HG03159 (cell line): ENCODE results near the gene MPRIP.
"Not testable (repeated sequence)": the region's sequence is repeated elsewhere in the genome, so short reads cannot be mapped to it uniquely, and the experiment has no call there.

Experiments used
- ATAC-seq: cut with Tn5 transposase; IDR thresholded peaks from one replicate; pipeline ENCODE4 v1.9.1; 2021; ENCODE audit warnings: mild to moderate bottlenecking, moderate library complexity; ENCODE audit not compliant: unreplicated experiment

MPRIP gene

GRCh38 chr17:17180741-17181525 lies 138.7 kb downstream of the MPRIP start:
- ATAC-seq: no peak

- no peak for ATAC-seq
Measured at GRCh38 chr17:17181666-17182597, 139.7 kb downstream of the MPRIP start.

- no peak for ATAC-seq
Measured at GRCh38 chr17:17182598-17183136, 140.4 kb downstream of the MPRIP start.

- no peak for ATAC-seq
Measured at GRCh38 chr17:17183744-17184143, 141.5 kb downstream of the MPRIP start.

- not testable (repeated sequence) for ATAC-seq
Measured at GRCh38 chr17:17184985-17185757, 142.9 kb downstream of the MPRIP start.

GRCh38 chr17:17186051-17186450 lies 143.8 kb downstream of the MPRIP start:
- no peak for ATAC-seq

- ATAC-seq: no peak
Measured at GRCh38 chr17:17186551-17187505, 144.6 kb downstream of the MPRIP start.

- ATAC-seq: no peak
Measured at GRCh38 chr17:17188586-17188985, 146.3 kb downstream of the MPRIP start.

GRCh38 chr17:17189559-17189958 lies 147.3 kb downstream of the MPRIP start:
- no peak for ATAC-seq

GRCh38 chr17:17190188-17190587 lies 147.9 kb downstream of the MPRIP start:
- ATAC-seq: no peak

- ATAC-seq: no peak
Measured at GRCh38 chr17:17191346-17191792, 149.1 kb downstream of the MPRIP start.

GRCh38 chr17:17191961-17192381 lies 149.7 kb downstream of the MPRIP start:
- no peak for ATAC-seq

GRCh38 chr17:17195466-17195865 lies 153.2 kb downstream of the MPRIP start:
- not testable (repeated sequence) for ATAC-seq

GRCh38 chr17:17196776-17197175 lies 154.5 kb downstream of the MPRIP start:
- ATAC-seq: no peak

GRCh38 chr17:17198281-17198680 lies 156.0 kb downstream of the MPRIP start:
- ATAC-seq: no peak

- ATAC-seq: no peak
Measured at GRCh38 chr17:17200311-17200710, 158.1 kb downstream of the MPRIP start.

GRCh38 chr17:17200831-17201230 lies 158.6 kb downstream of the MPRIP start:
- no peak for ATAC-seq

GRCh38 chr17:17201271-17201670 lies 159.0 kb downstream of the MPRIP start:
- no peak for ATAC-seq

- ATAC-seq: no peak
Measured at GRCh38 chr17:17201907-17202306, 159.7 kb downstream of the MPRIP start.
